Embryonic facial prominence (tissue), 1 donor: ENCODE measurements around the gene KRT73.

ENCODE experiments used
- DNase-seq: peaks from one replicate; pipeline ENCODE4 v3.0.0-alpha.2; 2016; ENCODE audit errors: extremely low spot score

Gene KRT73

DNA sequence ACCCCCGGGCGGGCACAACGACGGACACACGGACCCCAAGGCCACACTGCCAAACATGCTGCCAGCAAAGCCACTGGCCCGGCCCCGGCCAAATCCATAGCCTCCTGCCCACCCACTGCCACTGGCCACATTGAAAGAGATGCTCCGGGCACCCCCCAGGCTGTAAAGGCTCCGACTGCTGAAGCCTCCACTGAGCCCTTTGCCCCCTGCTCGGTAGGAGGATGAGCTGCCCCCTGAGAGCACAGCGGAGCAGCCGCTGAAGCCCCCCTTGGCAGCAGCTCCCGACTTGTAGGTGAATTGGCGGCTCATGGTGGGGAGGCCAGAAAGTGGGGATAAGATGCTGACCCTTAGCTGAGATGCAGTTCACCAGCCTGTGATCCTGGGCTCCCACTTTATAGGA is at the start of gene KRT73:
TSS of gene KRT73 (minus strand) at position 344 of the 400 bp plus-strand sequence. CDS start at position 309, 35 bp downstream.
- no peak for DNase-seq

DNA sequence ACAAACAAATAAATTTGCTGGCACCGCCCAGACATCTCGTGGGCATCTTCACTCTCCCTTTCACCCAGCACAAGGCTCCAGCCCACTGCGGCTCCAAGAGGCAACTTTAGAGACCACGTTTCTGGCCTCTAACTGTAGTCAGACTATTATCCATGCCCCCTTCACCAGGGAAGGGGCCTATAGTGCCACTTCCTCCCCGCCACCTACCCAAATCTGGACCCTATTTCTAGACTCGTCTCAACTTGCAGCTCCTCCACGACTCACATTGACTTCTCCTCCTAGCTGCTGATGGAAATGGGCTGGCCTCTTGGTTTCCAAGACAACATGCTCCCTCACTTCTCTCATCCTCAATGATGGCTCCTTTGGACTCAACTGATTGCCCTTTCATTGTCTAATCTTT is 49.6 kb upstream of the KRT73 start:
- no peak for DNase-seq

GRCh38 chr12:52667509-52667908 is 49.1 kb upstream of the KRT73 start:
- DNase-seq = no peak

GRCh38 chr12:52666471-52666870 is 48.1 kb upstream of the KRT73 start:
- no peak for DNase-seq

DNA sequence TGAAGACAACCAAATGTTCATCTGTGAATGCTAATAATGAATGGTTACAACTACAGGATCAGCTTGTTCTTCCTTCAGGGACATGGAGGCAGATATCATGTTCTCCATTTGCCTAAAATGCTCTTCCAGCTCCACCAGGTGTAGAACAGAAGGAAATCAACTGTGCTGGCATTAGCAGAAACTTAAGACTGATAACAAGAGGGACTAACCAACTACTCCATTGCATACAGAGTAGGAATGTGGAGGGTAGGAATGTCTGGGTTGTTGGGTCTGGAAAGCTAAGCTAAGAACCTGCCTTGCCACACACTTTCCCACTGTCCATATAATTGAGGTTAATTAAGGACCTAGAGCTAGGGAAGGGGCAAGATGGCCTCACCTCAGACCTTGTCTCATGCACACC is 45.1 kb upstream of the KRT73 start:
- DNase-seq = no peak

- no peak for DNase-seq
Measured at GRCh38 chr12:52662918-52663229, 44.5 kb upstream of the KRT73 start.

DNA sequence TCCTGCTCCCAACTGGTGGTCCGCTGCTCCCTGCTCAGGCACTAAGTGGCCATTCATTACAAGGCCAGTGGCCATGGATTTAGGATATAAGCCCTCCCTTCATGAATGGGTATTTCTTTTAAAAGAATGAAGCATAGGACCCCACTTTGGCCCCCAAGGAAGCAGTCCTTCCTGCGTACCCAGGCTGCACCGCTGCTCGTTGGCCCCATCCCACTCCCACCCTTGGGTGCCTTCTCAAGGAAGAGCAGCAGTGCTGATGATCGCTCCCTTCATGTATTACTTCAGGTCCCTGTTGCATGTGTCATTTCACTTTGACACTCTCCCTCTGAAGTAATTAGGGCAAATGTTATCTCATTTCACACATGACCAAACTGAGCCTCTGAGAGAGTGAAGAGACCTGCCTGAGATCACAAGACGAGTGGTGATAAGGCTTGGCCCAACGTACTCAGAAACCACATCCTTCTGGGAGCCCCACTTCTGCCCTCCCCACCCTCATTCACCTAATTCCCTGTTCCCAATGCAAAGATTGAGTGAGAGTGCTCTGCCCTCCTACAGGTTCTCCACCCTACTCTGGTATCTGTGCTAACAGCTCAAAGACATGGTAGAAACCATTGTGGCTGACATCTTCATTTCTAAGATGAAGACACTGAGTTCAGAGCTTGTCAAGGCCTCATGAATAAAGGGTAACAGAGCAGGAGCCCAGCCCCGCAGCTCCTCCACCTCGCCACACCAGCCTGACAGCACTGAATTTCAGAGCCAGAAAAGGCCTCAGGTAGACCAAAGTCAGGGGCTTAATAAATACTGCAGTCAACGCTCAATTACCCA is 43.9 kb upstream of the KRT73 start:
- no peak for DNase-seq

- no peak for DNase-seq
Measured at GRCh38 chr12:52661668-52662067, 43.3 kb upstream of the KRT73 start.

DNA sequence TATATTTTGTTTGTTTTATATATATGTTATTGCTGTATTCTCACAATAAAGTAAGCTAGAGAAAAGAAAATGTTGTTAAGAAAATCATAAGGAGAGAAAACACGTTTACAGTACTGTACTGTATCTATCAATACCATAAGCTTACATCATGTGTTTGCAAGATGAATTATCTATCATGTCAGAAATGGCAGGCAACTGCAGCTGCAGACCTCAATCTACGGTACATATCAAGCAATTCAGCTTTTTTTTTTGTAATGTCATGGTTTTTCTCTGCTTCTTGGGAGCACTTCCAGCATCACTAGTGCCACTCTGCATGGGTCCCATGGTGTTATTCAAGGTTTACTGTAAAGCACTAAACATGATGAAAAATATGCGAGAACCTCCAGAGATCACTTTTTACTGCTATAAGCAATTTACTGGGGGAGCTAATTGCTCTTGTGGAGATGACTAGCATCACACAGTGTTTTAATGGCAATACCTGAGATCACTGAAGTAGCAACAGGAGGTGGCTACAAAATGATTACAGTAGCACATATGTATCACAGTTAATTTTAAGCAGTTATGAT is 42.7 kb upstream of the KRT73 start:
- DNase-seq = no peak

DNA sequence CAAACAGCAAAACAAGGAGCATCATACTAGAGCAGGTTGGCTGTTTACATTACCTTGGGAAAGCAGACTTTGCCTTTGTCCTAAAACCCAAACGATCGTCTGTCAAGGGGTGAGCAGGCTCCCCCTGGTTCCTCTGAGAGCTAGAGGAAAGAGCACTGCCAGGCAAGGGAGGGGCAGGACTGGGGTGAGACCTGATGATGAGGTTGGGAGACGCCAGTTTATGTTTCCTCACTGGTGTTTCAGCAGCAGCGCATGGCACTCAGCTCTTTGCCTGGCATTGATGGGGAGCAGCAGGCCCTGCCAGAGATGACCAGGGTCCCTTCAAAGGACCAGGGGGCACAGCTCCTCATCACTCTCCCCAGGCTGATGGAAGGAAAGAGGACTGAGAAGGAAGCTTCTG is 41.6 kb upstream of the KRT73 start:
- no peak for DNase-seq

DNA sequence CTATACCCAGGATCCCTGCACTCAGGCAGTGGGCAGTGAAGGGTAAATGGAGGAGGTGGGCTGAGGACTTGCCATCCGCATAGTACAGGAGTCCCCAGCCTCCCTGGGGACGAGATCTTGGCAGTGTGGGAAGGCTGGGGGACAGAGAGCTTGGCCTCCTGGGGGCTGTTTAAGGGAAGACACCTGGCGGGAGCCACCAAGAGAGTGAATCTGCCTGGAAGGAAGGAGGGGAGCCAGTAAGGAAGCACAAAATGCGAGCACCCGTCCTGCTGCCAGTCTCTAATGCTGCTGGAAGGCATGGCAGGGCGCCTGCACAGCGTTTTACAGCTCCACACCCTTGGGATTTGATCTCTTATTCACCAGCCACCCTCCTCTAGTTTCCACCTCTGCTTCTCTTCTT is 41.0 kb upstream of the KRT73 start:
- no peak for DNase-seq

GRCh38 chr12:52658196-52658595 is 39.8 kb upstream of the KRT73 start:
- no peak for DNase-seq

DNA sequence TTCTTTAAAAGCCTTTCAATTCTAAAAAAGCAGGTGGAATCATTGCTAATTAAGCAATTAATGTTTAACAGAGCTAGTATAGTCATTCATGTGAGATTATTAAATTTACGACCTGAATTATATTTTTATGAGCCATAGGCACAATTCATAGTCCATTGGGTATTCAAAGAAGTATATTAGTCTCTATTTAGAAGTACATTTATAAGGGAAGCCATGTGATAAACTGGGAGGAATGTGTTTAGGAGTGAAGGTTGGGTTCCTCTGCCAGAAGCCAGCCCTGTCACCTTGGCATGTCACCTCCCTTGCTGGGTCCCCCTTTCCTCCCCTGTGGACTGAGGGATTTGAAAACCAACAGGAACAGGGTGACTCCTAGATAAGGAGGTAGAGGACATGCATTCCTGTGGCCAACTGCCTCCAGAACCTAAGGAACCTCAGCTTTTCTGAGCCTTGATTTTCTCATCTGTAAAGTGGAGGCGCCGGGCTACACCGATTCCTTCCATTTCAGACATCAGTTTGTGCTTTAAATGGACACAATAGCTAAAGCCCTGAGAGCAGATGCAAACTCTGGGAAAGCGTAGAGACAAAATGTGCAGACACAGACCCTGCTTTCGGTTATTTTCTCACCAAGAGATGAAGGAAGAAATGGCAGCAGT is 39.0 kb upstream of the KRT73 start:
- DNase-seq = no peak

DNA sequence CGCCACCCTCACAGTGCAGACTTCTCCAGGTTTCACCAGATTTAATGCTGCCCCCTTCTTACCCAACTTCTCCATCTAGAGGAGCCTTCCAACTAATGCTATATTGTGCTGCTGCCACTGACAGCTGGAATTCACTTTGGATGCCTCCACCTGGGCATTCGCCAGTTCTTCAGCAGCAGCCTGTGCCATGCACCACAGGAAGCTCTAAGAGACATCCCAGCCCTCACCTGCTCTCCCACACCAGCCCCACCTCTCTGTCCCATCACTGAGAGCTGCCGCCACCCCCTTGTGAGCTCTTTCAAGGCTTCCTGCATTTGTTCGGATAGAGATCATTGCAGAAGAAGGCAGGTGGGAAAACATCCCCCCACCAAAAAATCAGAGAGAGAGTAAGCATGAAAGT is 38.3 kb upstream of the KRT73 start:
- DNase-seq = no peak

- DNase-seq = no peak
Measured at GRCh38 chr12:52655720-52656124, 37.4 kb upstream of the KRT73 start.

- DNase-seq = no peak
Measured at GRCh38 chr12:52655251-52655650, 36.9 kb upstream of the KRT73 start.

DNA sequence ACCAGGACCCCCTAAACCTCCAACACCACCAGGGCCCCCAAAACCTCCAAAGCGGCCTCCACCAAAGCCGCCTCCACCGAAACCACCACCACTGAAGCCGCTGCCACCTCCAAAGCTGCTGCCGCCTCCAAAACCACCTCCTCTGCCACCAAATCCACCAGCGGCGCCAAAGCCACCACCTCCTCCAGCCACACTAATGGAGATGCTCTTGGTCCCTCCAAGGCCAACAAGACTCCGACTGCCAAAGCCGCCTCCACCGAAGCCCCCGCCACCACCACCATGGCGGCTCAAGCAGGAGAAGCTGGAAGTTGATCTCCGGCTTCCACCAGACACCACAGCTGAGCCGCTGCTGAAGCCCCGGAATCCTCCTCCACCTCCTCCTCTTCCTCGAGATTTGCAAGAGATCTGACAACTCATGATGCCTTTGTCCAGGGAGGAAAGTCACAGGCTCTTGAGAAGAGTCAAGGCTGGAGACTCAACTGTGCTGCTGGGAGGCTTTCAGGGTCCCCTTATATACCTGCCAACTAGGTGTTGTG is 33.4 kb upstream of the KRT73 start, which contains the start of gene KRT2:
TSS of gene KRT2 (minus strand) at position 486 of the 536 bp plus-strand sequence. CDS start at position 417, 69 bp downstream.
- DNase-seq = no peak

DNA sequence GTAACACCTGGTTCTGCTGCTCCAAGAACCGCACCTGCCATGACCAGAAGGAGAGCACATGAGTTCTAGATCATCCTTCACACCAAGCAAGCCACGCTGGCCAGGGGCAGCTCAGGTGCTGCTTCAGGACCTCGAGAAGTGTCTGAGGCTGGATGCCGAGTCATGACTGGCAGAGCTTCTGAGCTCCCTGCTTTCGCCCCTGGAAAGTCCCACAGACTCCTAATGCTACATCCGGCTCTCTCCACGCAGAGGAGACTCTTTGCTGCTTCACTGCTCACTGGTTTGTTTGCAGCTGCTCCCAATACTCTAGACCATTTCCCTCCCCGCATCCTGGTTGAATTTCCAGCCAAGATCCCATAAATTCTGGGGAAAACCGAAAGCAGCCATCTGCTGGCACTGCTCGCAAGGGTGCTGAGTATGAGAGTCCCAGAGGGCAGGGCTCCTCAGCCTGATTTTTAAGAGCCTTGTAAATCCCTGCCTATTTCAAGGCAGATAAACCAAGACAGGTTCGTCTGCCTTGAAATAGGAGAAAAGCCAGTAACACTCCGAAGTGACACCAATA is 32.2 kb upstream of the KRT73 start:
- DNase-seq = no peak

DNA sequence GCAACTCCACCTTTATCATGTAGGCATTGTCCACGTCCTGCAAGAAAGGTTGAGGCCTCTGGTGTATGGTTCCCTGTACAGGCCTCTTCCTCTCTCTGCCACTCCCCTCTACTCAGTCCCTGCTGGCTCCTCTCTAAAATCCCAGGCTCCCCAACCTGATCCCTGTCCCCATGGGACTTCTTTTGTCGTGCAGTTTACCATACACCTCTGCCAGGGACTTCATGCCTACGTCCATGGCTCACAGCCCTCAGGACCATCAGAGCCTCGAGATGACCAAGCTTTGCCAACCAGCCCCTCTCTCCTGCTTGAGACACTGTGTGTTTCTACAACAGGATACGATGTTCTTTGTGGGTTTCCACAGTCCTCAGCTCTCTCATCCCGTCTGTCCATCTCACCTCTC is 30.7 kb upstream of the KRT73 start:
- no peak for DNase-seq

GRCh38 chr12:52648012-52648550 is 29.7 kb upstream of the KRT73 start:
- DNase-seq = no peak

GRCh38 chr12:52647601-52648000 is 29.2 kb upstream of the KRT73 start:
- DNase-seq = no peak

DNA sequence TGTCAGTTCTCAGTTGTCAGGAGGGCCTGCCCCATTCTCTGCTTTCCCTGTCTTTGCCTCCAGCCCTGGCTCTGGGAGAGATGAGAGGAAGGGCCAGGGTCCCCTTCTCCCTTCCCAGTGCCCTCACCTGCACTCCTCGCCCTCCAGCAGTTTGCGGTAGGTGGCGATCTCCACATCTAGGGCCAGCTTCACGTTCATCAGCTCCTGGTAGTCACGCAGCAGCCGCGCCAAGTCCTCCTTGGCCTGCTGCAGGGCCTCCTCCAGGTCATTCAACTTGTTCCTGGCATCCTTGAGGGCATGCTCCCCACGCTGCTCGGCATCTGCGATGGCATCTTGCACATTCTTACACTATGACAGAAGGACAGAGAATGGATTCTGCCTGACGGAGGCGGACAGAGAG is 28.3 kb upstream of the KRT73 start:
- no peak for DNase-seq
